ENCODE measurements around the gene CNTF.

GRCh38 chr11:58632510-58632909, 10.0 kb downstream of the CNTF start:
- TF ChIP-seq CTCF (IDR thresholded peaks at IDR 0.05) (no peak), POLR2A (IDR thresholded peaks at IDR 0.05) (no peak)

All from gastroesophageal sphincter (tissue), 3 donors.